ENCODE measurements around the gene RALGPS1. TPM values are rescaled to one million over a fixed set of nuclear protein-coding genes. Genes with fewer than 3 reads are reported as not detected.

RALGPS1 gene
- total and polyA plus RNA-seq, 2 of the 13 experiments (the other 11 are each of a cell fraction or from before 2014, with no cell fraction given) = 3.7 to 6.5 TPM

- TF ChIP-seq ZMYM4 (CRISPR knock-in tag; IDR thresholded peaks at IDR 0.05) (no peak), E2F1 (CRISPR knock-in tag; IDR thresholded peaks at IDR 0.05) (no peak), MTERF4 (CRISPR knock-in tag; IDR thresholded peaks at IDR 0.05) (no peak), ZIK1 (CRISPR knock-in tag; IDR thresholded peaks at IDR 0.05; ENCODE audit: borderline replicate concordance, low read depth) (no peak), NFATC3 (CRISPR knock-in tag; IDR thresholded peaks at IDR 0.05) (no peak), KDM5B (CRISPR knock-in tag; IDR thresholded peaks at IDR 0.05; ENCODE audit: borderline replicate concordance) (no peak; the same call in 1 of the 2 replicates), SOX6 (IDR thresholded peaks at IDR 0.05) (no peak), SOX6 (CRISPR knock-in tag; IDR thresholded peaks at IDR 0.05) (peak; percentile 44; the same call in 1 of the 2 replicates), SSRP1 (CRISPR knock-in tag; IDR thresholded peaks at IDR 0.05) (no peak), TEAD2 (CRISPR knock-in tag; IDR thresholded peaks at IDR 0.05) (no peak), THYN1 (CRISPR knock-in tag; IDR thresholded peaks at IDR 0.05; ENCODE audit: borderline replicate concordance, low read depth) (no peak), HNF4G (IDR thresholded peaks at IDR 0.05; ENCODE audit: borderline replicate concordance, low read depth, low read length) (peak; percentile 47; the same call in 1 of the 2 replicates), HNF4G (CRISPR knock-in tag; IDR thresholded peaks at IDR 0.05; ENCODE audit: borderline replicate concordance, low read depth) (peak; percentile 29; the same call in 1 of the 2 replicates), HOXA5 (CRISPR knock-in tag; IDR thresholded peaks at IDR 0.05) (no peak), ZNF230 (CRISPR knock-in tag; IDR thresholded peaks at IDR 0.05) (no peak), IRX3 (CRISPR knock-in tag; IDR thresholded peaks at IDR 0.05; ENCODE audit: borderline replicate concordance, low read depth) (no peak), DNMT1 (CRISPR knock-in tag; IDR thresholded peaks at IDR 0.05) (no peak), ZNF235 (CRISPR knock-in tag; IDR thresholded peaks at IDR 0.05; ENCODE audit: borderline replicate concordance) (0 out of 2 replicates have a peak, but pooled peaks have one; percentile 25), ZSCAN25 (CRISPR knock-in tag; IDR thresholded peaks at IDR 0.05) (no peak), SPEN (CRISPR knock-in tag; IDR thresholded peaks at IDR 0.05; ENCODE audit: low read depth) (0 out of 2 replicates have a peak, but pooled peaks have one; percentile 11), ZFX (CRISPR knock-in tag; IDR thresholded peaks at IDR 0.05; ENCODE audit: low read depth) (0 out of 2 replicates have a peak, but pooled peaks have one; percentile 29), ZNF207 (IDR thresholded peaks at IDR 0.05; ENCODE audit: borderline replicate concordance) (no peak), NR2F6 (IDR thresholded peaks at IDR 0.05) (peak; percentile 55), NR2F6 (CRISPR knock-in tag; IDR thresholded peaks at IDR 0.05) (peak; percentile 37; the same call in 1 of the 2 replicates), RXRA (CRISPR knock-in tag; IDR thresholded peaks at IDR 0.05) (0 out of 2 replicates have a peak, but pooled peaks have one; percentile 14), ZNF724P (CRISPR knock-in tag; IDR thresholded peaks at IDR 0.05; ENCODE audit: borderline replicate concordance) (no peak), ZBTB49 (CRISPR knock-in tag; IDR thresholded peaks at IDR 0.05; ENCODE audit: borderline replicate concordance) (no peak)
Measured at GRCh38 chr9:126915846-126916543, 1.4 kb downstream of the RALGPS1 start (continued).

All from HepG2 (cell line).